ENCODE results near the gene DTWD1.
"Not testable (repeated sequence)": the region's sequence is repeated elsewhere in the genome, so short reads cannot be mapped to it uniquely, and the experiment has no call there.

Gene DTWD1

GRCh38 chr15:49610157-49610918, 10.5 kb upstream of the DTWD1 start:
- no peak overlapping the region for H3K4me3 ChIP-seq (ENCODE audit: low read depth, low read length)
- in situ Hi-C loops (cut with HindIII; ENCODE audit: low sequenced_read_pairs), result no loop called here
- no peak for DNase-seq (ENCODE audit: low read depth)
- no peak for TF ChIP-seq CTCF (IDR thresholded peaks at IDR 0.05; ENCODE audit: low read depth, low read length, missing control alignments)

- DNase-seq (ENCODE audit: low read depth); H3K4me3 ChIP-seq (ENCODE audit: low read depth, low read length); in situ Hi-C loops (cut with HindIII; ENCODE audit: low sequenced_read_pairs): not testable (repeated sequence)
Observed at GRCh38 chr15:49612240-49612639, 8.6 kb upstream of the DTWD1 start.

- in situ Hi-C loops (cut with HindIII; ENCODE audit: low sequenced_read_pairs), result no loop called here
- no peak overlapping the region for H3K4me3 ChIP-seq (ENCODE audit: low read depth, low read length)
- TF ChIP-seq CTCF (IDR thresholded peaks at IDR 0.05; ENCODE audit: low read depth, low read length, missing control alignments), result no peak
- no peak for DNase-seq (ENCODE audit: low read depth)
Observed at GRCh38 chr15:49619226-49619625, 1.6 kb upstream of the DTWD1 start.

- H3K4me3 ChIP-seq (ENCODE audit: low read depth, low read length), result peak overlapping the region; percentile 62
- DNase-seq (ENCODE audit: low read depth), result no peak
- TF ChIP-seq CTCF (IDR thresholded peaks at IDR 0.05; ENCODE audit: low read depth, low read length, missing control alignments), result no peak
- in situ Hi-C loops (cut with HindIII; ENCODE audit: low sequenced_read_pairs), result no loop called here
Observed at GRCh38 chr15:49620199-49620598, 649 bp upstream of the DTWD1 start.

GRCh38 chr15:49621401-49621811, 558 bp downstream of the DTWD1 start:
- H3K4me3 ChIP-seq (ENCODE audit: low read depth, low read length), result peak overlapping the region; percentile 62
- no peak for DNase-seq (ENCODE audit: low read depth)
- in situ Hi-C loops (cut with HindIII; ENCODE audit: low sequenced_read_pairs), result no loop called here
- no peak for TF ChIP-seq CTCF (IDR thresholded peaks at IDR 0.05; ENCODE audit: low read depth, low read length, missing control alignments)

GRCh38 chr15:49621887-49622286, 1.0 kb downstream of the DTWD1 start:
- DNase-seq (ENCODE audit: low read depth), result no peak
- in situ Hi-C loops (cut with HindIII; ENCODE audit: low sequenced_read_pairs), result no loop called here
- no peak for TF ChIP-seq CTCF (IDR thresholded peaks at IDR 0.05; ENCODE audit: low read depth, low read length, missing control alignments)

GRCh38 chr15:49622561-49622960, 1.7 kb downstream of the DTWD1 start:
- peak; percentile 33 for TF ChIP-seq CTCF (IDR thresholded peaks at IDR 0.05; ENCODE audit: low read depth, low read length, missing control alignments)
- DNase-seq (ENCODE audit: low read depth), result no peak
- in situ Hi-C loops (cut with HindIII; ENCODE audit: low sequenced_read_pairs), result no loop called here
- no peak overlapping the region for H3K4me3 ChIP-seq (ENCODE audit: low read depth, low read length)

More at GRCh38 chr15:49621887-49622286, 1.0 kb downstream of the DTWD1 start:
- peak overlapping the region; percentile 62 for H3K4me3 ChIP-seq (ENCODE audit: low read depth, low read length)
